ENCODE measurements around the gene ANKS1B. TPM values are rescaled to one million over a fixed set of nuclear protein-coding genes. Genes with fewer than 3 reads are reported as not detected.
A peak's percentile ranks its signal among the peaks of the same experiment; 100 is the strongest.
"Not testable (repeated sequence)": the region's sequence is repeated elsewhere in the genome, so short reads cannot be mapped to it uniquely, and the experiment has no call there.

ANKS1B gene
- total RNA-seq, 1 donor from 2014 or later = 65.5 TPM

GRCh38 chr12:99383258-99383657, 601.5 kb downstream of the ANKS1B start:
- DNase-seq (ENCODE audit: low spot score) = no peak

GRCh38 chr12:99381992-99382391, 602.7 kb downstream of the ANKS1B start:
- no peak for DNase-seq (ENCODE audit: low spot score)

GRCh38 chr12:99380701-99381100, 604.0 kb downstream of the ANKS1B start:
- DNase-seq (ENCODE audit: low spot score) = no peak

GRCh38 chr12:99374023-99374422, 610.7 kb downstream of the ANKS1B start:
- DNase-seq (ENCODE audit: low spot score) = no peak

- DNase-seq (ENCODE audit: low spot score) = no peak
These were observed 612.3 kb downstream of the ANKS1B start for GRCh38 chr12:99372257-99372920.

- DNase-seq (ENCODE audit: low spot score) = no peak
These were observed 614.2 kb downstream of the ANKS1B start for GRCh38 chr12:99370421-99371138.

- no peak for DNase-seq (ENCODE audit: low spot score)
These were observed 617.6 kb downstream of the ANKS1B start for GRCh38 chr12:99367181-99367580.

- DNase-seq (ENCODE audit: low spot score) = no peak
These were observed 632.5 kb downstream of the ANKS1B start for GRCh38 chr12:99352269-99352668.

GRCh38 chr12:99343960-99344359, 640.8 kb downstream of the ANKS1B start:
- no peak for DNase-seq (ENCODE audit: low spot score)

GRCh38 chr12:99339663-99340062, 645.1 kb downstream of the ANKS1B start:
- DNase-seq (ENCODE audit: low spot score) = no peak

GRCh38 chr12:99334285-99335056, 650.3 kb downstream of the ANKS1B start:
- peak; percentile 4 for DNase-seq (ENCODE audit: low spot score)

GRCh38 chr12:99332936-99333591, 651.7 kb downstream of the ANKS1B start:
- DNase-seq (ENCODE audit: low spot score) = peak; percentile 1

- no peak for DNase-seq (ENCODE audit: low spot score)
These were observed 654.5 kb downstream of the ANKS1B start for GRCh38 chr12:99330216-99330615.

- not testable (repeated sequence) for DNase-seq (ENCODE audit: low spot score)
These were observed 663.5 kb downstream of the ANKS1B start for GRCh38 chr12:99321210-99321609.

- no peak for DNase-seq (ENCODE audit: low spot score)
These were observed 673.4 kb downstream of the ANKS1B start for GRCh38 chr12:99311373-99311772.

- no peak for DNase-seq (ENCODE audit: low spot score)
These were observed 674.9 kb downstream of the ANKS1B start for GRCh38 chr12:99309812-99310211.

GRCh38 chr12:99302874-99303273, 681.9 kb downstream of the ANKS1B start:
- DNase-seq (ENCODE audit: low spot score) = no peak

- no peak for DNase-seq (ENCODE audit: low spot score)
These were observed 697.6 kb downstream of the ANKS1B start for GRCh38 chr12:99287136-99287535.

- no peak for DNase-seq (ENCODE audit: low spot score)
These were observed 700.6 kb downstream of the ANKS1B start for GRCh38 chr12:99284161-99284560.

GRCh38 chr12:99282624-99283023, 702.1 kb downstream of the ANKS1B start:
- DNase-seq (ENCODE audit: low spot score) = no peak

- no peak for DNase-seq (ENCODE audit: low spot score)
These were observed 702.6 kb downstream of the ANKS1B start for GRCh38 chr12:99282086-99282485.

- no peak for DNase-seq (ENCODE audit: low spot score)
These were observed 703.5 kb downstream of the ANKS1B start for GRCh38 chr12:99281277-99281676.
